Esophagus muscularis mucosa (tissue), 4 donors: ENCODE results near the gene UPP2.

Source experiments
- CTCF ChIP-seq, 3 experiments: fragments of 200-600 bp in 2 of 3; fragments of 450-650 bp in 1 of 3; sonication (generic) in 2 of 3; IDR thresholded peaks; one replicate each; pipeline ENCODE4 v1.5.1; 2017 to 2019; ENCODE audit warnings: antibody characterized with exemption in 3 of 3, mild to moderate bottlenecking in 2 of 3, moderate library complexity in 1 of 3
- EP300 ChIP-seq: sonication (generic); formaldehyde crosslinking; IDR thresholded peaks from one replicate; pipeline ENCODE4 v1.6.1; 2017; ENCODE audit warnings: antibody characterized with exemption
- POLR2A ChIP-seq: fragments of 450-650 bp; IDR thresholded peaks from one replicate; pipeline ENCODE4 v1.6.1; 2017; ENCODE audit warnings: antibody characterized with exemption, moderate library complexity, mild to moderate bottlenecking, low read depth

GRCh38 chr2:158097481-158097880 is 4.2 kb upstream of the UPP2 start:
- TF ChIP-seq CTCF (IDR thresholded peaks at IDR 0.05) = no peak
- TF ChIP-seq POLR2A = no peak
- no peak for TF ChIP-seq EP300
